NCI-H460 (cell line): Measurements from ENCODE around the gene ARHGAP29. TPM values are rescaled to one million over a fixed set of nuclear protein-coding genes. Genes with fewer than 3 reads are reported as not detected.

Experiments used
- DNase-seq: peaks from one replicate; pipeline ENCODE4 v3.0.0-alpha.2; 2016; ENCODE audit warnings: low read depth; ENCODE audit errors: extremely low read depth
- total RNA-seq: library from RNA; depleted of rRNA; stranded (reverse); fragments of >200 nt; shearing (Covaris generic); gene quantifications from 2 replicates; pipeline ENCODE4 v1.2.3, GENCODE V29; 2014; rRNA removed

ARHGAP29 gene
- total RNA-seq, 1 experiment from 2014 or later = 27.3 TPM

GRCh38 chr1:94126651-94127050 lies 110.7 kb downstream of the ARHGAP29 start:
- DNase-seq = no peak

- DNase-seq = no peak
These were observed 111.6 kb downstream of the ARHGAP29 start for GRCh38 chr1:94125551-94126514.

GRCh38 chr1:94124538-94124937 lies 112.8 kb downstream of the ARHGAP29 start:
- DNase-seq = no peak

GRCh38 chr1:94122201-94122970 lies 115.0 kb downstream of the ARHGAP29 start:
- no peak for DNase-seq

Other genes with a start within 250 kb of the ARHGAP29 start
- 0.09 TPM in 1 of 2 replicates, not detected in the other for gene ABCA4, start 116.4 kb downstream of the ARHGAP29 start, total RNA-seq
- 29.6 and 35.6 TPM in 2 replicates for gene ABCD3, start 180.8 kb upstream of the ARHGAP29 start, total RNA-seq